Endodermal cell (in vitro differentiated cells): ENCODE results near the gene TMPRSS12. TPM values are rescaled to one million over a fixed set of nuclear protein-coding genes. Genes with fewer than 3 reads are reported as not detected.
"Not testable (repeated sequence)": the region's sequence is repeated elsewhere in the genome, so short reads cannot be mapped to it uniquely, and the experiment has no call there.

Experiments
- DNase-seq: peaks from one replicate; pipeline ENCODE4 v3.0.0-alpha.2; 2017
- H3K27ac ChIP-seq: 2 replicates; pipeline ENCODE4 v1.5.1; 2013; ENCODE audit warnings: mild to moderate bottlenecking, low read depth, low read length, moderate library complexity
- H3K27me3 ChIP-seq: 2 replicates; pipeline ENCODE4 v1.6.1; 2013; ENCODE audit warnings: mild to moderate bottlenecking, low read length, moderate library complexity; ENCODE audit not compliant: insufficient read depth, control insufficient read depth, poor library complexity, severe bottlenecking
- H3K36me3 ChIP-seq: 2 replicates; pipeline ENCODE4 v1.7.0; 2013; ENCODE audit warnings: mild to moderate bottlenecking, low read length, moderate library complexity; ENCODE audit not compliant: control insufficient read depth, insufficient read depth
- H3K4me1 ChIP-seq: one replicate; pipeline ENCODE4 v1.7.0; 2013; ENCODE audit warnings: low read length; ENCODE audit not compliant: control insufficient read depth, insufficient read depth
- H3K4me3 ChIP-seq: 2 replicates; pipeline ENCODE4 v1.5.1; 2013; ENCODE audit warnings: mild to moderate bottlenecking, low read length, moderate library complexity
- H3K9ac ChIP-seq: 2 replicates; pipeline ENCODE4 v1.6.1; 2013; ENCODE audit warnings: mild to moderate bottlenecking, low read length, moderate library complexity; ENCODE audit not compliant: poor library complexity, severe bottlenecking; ENCODE audit errors: extremely low read depth
- H3K9me3 ChIP-seq: 2 replicates; pipeline ENCODE4 v1.6.1; 2013; ENCODE audit warnings: mild to moderate bottlenecking, low read length, moderate library complexity; ENCODE audit not compliant: control insufficient read depth
- H3K27ac Mint-ChIP-seq: 2 replicates; pipeline ENCODE4 v1.8.0; 2020; ENCODE audit warnings: mixed read lengths
- H3K27me3 Mint-ChIP-seq: 2 replicates; pipeline ENCODE4 v1.8.0; 2021; ENCODE audit warnings: mild to moderate bottlenecking, mixed read lengths; ENCODE audit not compliant: insufficient read depth
- H3K36me3 Mint-ChIP-seq: 2 replicates; pipeline ENCODE4 v1.8.0; 2020; ENCODE audit warnings: low read depth, mixed read lengths
- H3K4me1 Mint-ChIP-seq: 2 replicates; pipeline ENCODE4 v1.8.0; 2020; ENCODE audit warnings: mixed read lengths
- H3K4me3 Mint-ChIP-seq: 2 replicates; pipeline ENCODE4 v1.8.0; 2020; ENCODE audit warnings: mild to moderate bottlenecking, moderate library complexity, mixed read lengths
- H3K9me3 Mint-ChIP-seq: 2 replicates; pipeline ENCODE4 v1.8.0; 2020; ENCODE audit warnings: mild to moderate bottlenecking, mixed read lengths
- CTCF ChIP-seq: fragments of 200-600 bp; sonication (generic); conservative IDR thresholded peaks from 2 replicates; pipeline ENCODE4 v1.5.0; 2021; ENCODE audit warnings: antibody characterized with exemption, mild to moderate bottlenecking
- WGBS, 2 experiments: methylation state at CpG; one replicate each; pipeline versions ENCODE4 v1.1.5 to v1.1.7; 2013; ENCODE audit warnings: missing lambda C conversion rate in 2 of 2, mixed read lengths in 1 of 2; ENCODE audit not compliant: insufficient coverage in 1 of 2, insufficient read length in 1 of 2; 5-methylcytosine and 5-hydroxymethylcytosine counted together
- total RNA-seq, 2 donors: library from RNA; stranded (reverse); fragmentation: NEBNext Ultra II Directional in 1 of 2; extraction: Animal tissue kit (Norgen Biotek cat#: 25700) in 1 of 2; gene quantifications; 2 replicates in 1 of 2; 3 replicates in 1 of 2; pipeline ENCODE4 v1.2.1, GENCODE V29; 2021

Gene TMPRSS12
- total RNA-seq, 2 donors from 2014 or later: not detected

DNA sequence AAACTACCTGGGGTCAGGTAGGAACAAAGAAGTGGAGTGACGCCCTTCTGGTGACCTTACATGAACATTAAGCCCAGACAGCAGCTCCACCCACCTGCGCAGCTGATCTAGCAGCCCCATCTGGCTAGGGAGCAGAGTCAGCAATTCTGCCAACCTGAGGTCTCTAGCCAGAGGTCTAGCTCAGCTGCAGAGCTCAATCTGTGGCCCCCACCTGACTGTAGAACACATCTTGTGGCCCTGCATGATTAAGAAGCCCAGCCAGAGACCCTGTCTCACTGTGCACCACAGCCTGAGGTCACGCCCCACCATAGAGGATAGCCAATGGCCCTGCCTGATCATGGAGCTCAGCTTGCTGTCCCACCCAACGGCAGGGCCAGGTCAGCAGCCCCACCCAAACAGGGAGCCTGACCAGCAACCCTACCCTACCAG is 59.0 kb downstream of the TMPRSS12 start:
- Mint-ChIP-seq H3K4me3 (no peak overlapping the region), H3K4me1 (no peaks in the 10 kb centered on the region), H3K36me3 (no peaks in the 10 kb centered on the region), H3K27ac (no peak overlapping the region), H3K9me3 (peaks cover 12% of the 10 kb centered on the region), H3K27me3 (no peaks in the 10 kb centered on the region)
- Histone ChIP-seq H3K36me3 (no peaks in the 10 kb centered on the region), H3K27ac (no peak overlapping the region), H3K27me3 (no peaks in the 10 kb centered on the region), H3K4me1 (no peaks in the 10 kb centered on the region), H3K4me3 (no peak overlapping the region), H3K9ac (no peak overlapping the region), H3K9me3 (peaks cover 21% of the 10 kb centered on the region)
- DNase-seq: no peak
- 81 to 95% methylated on average over 2 to 4 of the region's 4 CpGs for WGBS, 2 experiments
- TF ChIP-seq CTCF: no peak

GRCh38 chr12:50908479-50908878 is 65.8 kb downstream of the TMPRSS12 start:
- H3K27ac Mint-ChIP-seq, H3K4me3 Mint-ChIP-seq: not testable (repeated sequence)
- 90 to 94% methylated on average over 4 to 5 of the region's 5 CpGs for WGBS, 2 experiments

GRCh38 chr12:50912361-50912760 is 69.6 kb downstream of the TMPRSS12 start:
- H3K27me3 Mint-ChIP-seq, H3K4me3 Mint-ChIP-seq, H3K36me3 ChIP-seq, DNase-seq, H3K27ac ChIP-seq, H3K4me1 ChIP-seq, H3K9ac ChIP-seq, H3K27ac Mint-ChIP-seq, H3K4me1 Mint-ChIP-seq, H3K27me3 ChIP-seq: not testable (repeated sequence)
- 60 to 89% methylated on average over 1 to 5 of the region's 6 CpGs for WGBS, 2 experiments
- H3K36me3 Mint-ChIP-seq: peaks cover 23% of the 10 kb centered on the region
- peaks cover 74% of the 10 kb centered on the region for H3K9me3 Mint-ChIP-seq
- peak overlapping the region; percentile 63 for H3K4me3 ChIP-seq
- peaks cover 74% of the 10 kb centered on the region for H3K9me3 ChIP-seq

More at GRCh38 chr12:50908479-50908878, 65.8 kb downstream of the TMPRSS12 start:
- not testable (repeated sequence) for H3K4me1 Mint-ChIP-seq, H3K9ac ChIP-seq, H3K27me3 ChIP-seq, H3K27ac ChIP-seq, H3K4me3 ChIP-seq, H3K4me1 ChIP-seq, H3K27me3 Mint-ChIP-seq, H3K36me3 ChIP-seq, DNase-seq
- Mint-ChIP-seq H3K9me3 (peaks cover 38% of the 10 kb centered on the region), H3K36me3 (peaks cover 13% of the 10 kb centered on the region)
- peaks cover 39% of the 10 kb centered on the region for H3K9me3 ChIP-seq

DNA sequence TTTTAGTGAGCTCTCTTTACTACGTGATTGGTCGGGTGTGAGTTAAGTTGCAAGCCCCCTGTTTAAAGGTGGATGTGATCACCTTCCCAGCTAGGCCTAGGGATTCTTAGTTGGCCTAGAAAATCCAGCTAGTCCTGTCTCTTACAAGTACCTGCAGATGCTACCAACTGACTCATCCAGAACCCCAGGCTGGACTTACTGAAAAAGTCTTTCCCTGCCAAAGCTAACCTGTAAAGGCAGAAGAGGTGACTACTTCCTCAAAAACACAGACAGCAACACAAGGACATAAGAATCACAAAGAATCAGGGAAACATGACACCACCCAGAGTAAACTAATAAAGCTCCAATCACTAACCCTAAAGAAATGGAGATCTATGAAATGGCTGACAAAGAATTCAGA is 70.5 kb downstream of the TMPRSS12 start:
- Mint-ChIP-seq H3K4me1 (peaks cover 10% of the 10 kb centered on the region), H3K27me3 (no peaks in the 10 kb centered on the region), H3K9me3 (peaks cover 83% of the 10 kb centered on the region), H3K36me3 (peaks cover 26% of the 10 kb centered on the region), H3K4me3 (no peak overlapping the region), H3K27ac (no peak overlapping the region)
- Histone ChIP-seq H3K4me3 (peak overlapping the region; percentile 63), H3K9ac (no peak overlapping the region), H3K27me3 (no peaks in the 10 kb centered on the region), H3K9me3 (peaks cover 82% of the 10 kb centered on the region), H3K36me3 (no peaks in the 10 kb centered on the region), H3K4me1 (peaks cover 5% of the 10 kb centered on the region), H3K27ac (no peak overlapping the region)
- 91 to 100% methylated on average over 2 of the region's 2 CpGs for WGBS, 2 experiments
- no peak for TF ChIP-seq CTCF
- no peak for DNase-seq
